DOHH2 (cell line): Measurements from ENCODE around the gene NAV2.

Experiments
- H3F3A ChIP-seq: fragments of 200-600 bp; sonication (generic), shearing (Covaris generic); 2 replicates; pipeline ENCODE4 v1.6.0; 2016; ENCODE audit warnings: antibody characterized with exemption, mild to moderate bottlenecking; ENCODE audit not compliant: control insufficient read depth, insufficient read depth
- H3K27ac ChIP-seq: fragments of 200-600 bp; sonication (generic); 2 replicates; pipeline ENCODE4 v1.5.1; 2014; ENCODE audit warnings: low read depth, mild to moderate bottlenecking, low read length, moderate library complexity
- H3K27me3 ChIP-seq: fragments of 200-600 bp; sonication (generic); 2 replicates; pipeline ENCODE4 v1.6.1; 2014; ENCODE audit warnings: mild to moderate bottlenecking, low read length, mixed read lengths; ENCODE audit not compliant: control insufficient read depth
- H3K36me3 ChIP-seq: fragments of 200-600 bp; sonication (generic); 2 replicates; pipeline ENCODE4 v1.6.1; 2014; ENCODE audit warnings: mild to moderate bottlenecking, low read length, moderate library complexity, mixed read lengths; ENCODE audit not compliant: control insufficient read depth
- H3K4me1 ChIP-seq: fragments of 200-600 bp; sonication (generic); 2 replicates; pipeline ENCODE4 v1.6.1; 2014; ENCODE audit warnings: mild to moderate bottlenecking, low read length, mixed read lengths; ENCODE audit not compliant: control insufficient read depth
- H3K4me2 ChIP-seq: fragments of 200-600 bp; sonication (generic); 2 replicates; pipeline ENCODE4 v1.6.0; 2014; ENCODE audit warnings: mild to moderate bottlenecking, low read length, moderate library complexity
- H3K4me3 ChIP-seq: fragments of 200-600 bp; sonication (generic); 2 replicates; pipeline ENCODE4 v1.5.1; 2014; ENCODE audit warnings: mild to moderate bottlenecking, low read length, mixed read lengths
- H3K79me2 ChIP-seq: fragments of 200-600 bp; sonication (generic); 2 replicates; pipeline ENCODE4 v1.6.1; 2014; ENCODE audit warnings: mild to moderate bottlenecking, low read length, mixed read lengths; ENCODE audit not compliant: control insufficient read depth
- H3K9me2 ChIP-seq: fragments of 200-600 bp; sonication (generic); replicated peaks from 2 replicates; pipeline ENCODE4 v1.6.1; 2014; ENCODE audit warnings: mild to moderate bottlenecking, low read length, mixed read lengths; ENCODE audit not compliant: control insufficient read depth
- H3K9me3 ChIP-seq: fragments of 200-600 bp; sonication (generic); 2 replicates; pipeline ENCODE4 v1.6.1; 2014; ENCODE audit warnings: antibody characterized with exemption, low read length, mixed read lengths; ENCODE audit not compliant: control insufficient read depth, insufficient read depth
- H4K20me1 ChIP-seq: fragments of 200-600 bp; sonication (generic); 2 replicates; pipeline ENCODE4 v1.6.0; 2014; ENCODE audit warnings: low read depth, mild to moderate bottlenecking, antibody characterized with exemption, low read length, moderate library complexity; ENCODE audit not compliant: control insufficient read depth, insufficient read depth
- CTCF ChIP-seq: fragments of 200-600 bp; sonication (generic); IDR thresholded peaks from one replicate; pipeline ENCODE4 v1.5.1; 2014; ENCODE audit warnings: antibody characterized with exemption, mild to moderate bottlenecking, low read depth, low read length; ENCODE audit not compliant: poor library complexity, severe bottlenecking
- EZH2phosphoT487 ChIP-seq: fragments of 200-600 bp; sonication (generic); IDR thresholded peaks from 2 replicates; pipeline ENCODE4 v1.6.1; 2017; ENCODE audit warnings: borderline replicate concordance, mild to moderate bottlenecking, antibody characterized with exemption, low read length, moderate library complexity, mixed read lengths

Gene NAV2

GRCh38 chr11:19683862-19684491, 28.7 kb upstream of the NAV2 start:
- Histone ChIP-seq H3K27me3 (no peaks in the 10 kb centered on the region), H3K9me3 (no peaks in the 10 kb centered on the region), H3K4me1 (no peaks in the 10 kb centered on the region), H3F3A (no peaks in the 10 kb centered on the region), H3K79me2 (no peaks in the 10 kb centered on the region), H3K9me2 (no peaks in the 10 kb centered on the region), H3K36me3 (no peaks in the 10 kb centered on the region), H3K27ac (no peak overlapping the region), H4K20me1 (no peaks in the 10 kb centered on the region), H3K4me3 (no peak overlapping the region), H3K4me2 (no peak overlapping the region)
- no peak for TF ChIP-seq CTCF
- no peak for TF ChIP-seq EZH2phosphoT487

GRCh38 chr11:19686234-19686633, 26.4 kb upstream of the NAV2 start:
- Histone ChIP-seq H3K4me1 (no peaks in the 10 kb centered on the region), H3K9me3 (no peaks in the 10 kb centered on the region), H3K4me2 (no peak overlapping the region), H3K36me3 (no peaks in the 10 kb centered on the region), H3K27ac (no peak overlapping the region), H3K79me2 (no peaks in the 10 kb centered on the region), H3K4me3 (no peak overlapping the region), H3K9me2 (no peaks in the 10 kb centered on the region), H3F3A (no peaks in the 10 kb centered on the region), H3K27me3 (no peaks in the 10 kb centered on the region), H4K20me1 (no peaks in the 10 kb centered on the region)
- TF ChIP-seq EZH2phosphoT487 = no peak
- TF ChIP-seq CTCF = no peak

- H3K9me3 ChIP-seq = no peaks in the 10 kb centered on the region
- H4K20me1 ChIP-seq = no peaks in the 10 kb centered on the region
- H3K4me3 ChIP-seq = no peak overlapping the region
- H3K27ac ChIP-seq = no peak overlapping the region
- no peaks in the 10 kb centered on the region for H3K9me2 ChIP-seq
- H3K36me3 ChIP-seq = no peaks in the 10 kb centered on the region
- no peaks in the 10 kb centered on the region for H3K27me3 ChIP-seq
- H3K4me2 ChIP-seq = no peak overlapping the region
- no peaks in the 10 kb centered on the region for H3K4me1 ChIP-seq
- TF ChIP-seq EZH2phosphoT487 (no peak), CTCF (no peak)
- no peaks in the 10 kb centered on the region for H3K79me2 ChIP-seq
- H3F3A ChIP-seq = no peaks in the 10 kb centered on the region
These were observed 25.2 kb upstream of the NAV2 start for GRCh38 chr11:19687392-19687791.
